DMS153 treated with DMSO at 0.1 percent for 48 hours (cell line): ENCODE data around the gene SPRN.

Source experiments
- DNase-seq: peaks from one replicate; lab custom pipeline; 2025; ENCODE audit not compliant: unreplicated experiment; lab: John Stamatoyannopoulos, UW

SPRN gene

GRCh38 chr10:133411523-133412380, 12.7 kb downstream of the SPRN start:
- DNase-seq, result no peak

- DNase-seq, result no peak
Observed at GRCh38 chr10:133405844-133406527, 18.4 kb downstream of the SPRN start.

- DNase-seq, result no peak
Observed at GRCh38 chr10:133405272-133405671, 19.2 kb downstream of the SPRN start.

GRCh38 chr10:133403784-133404183, 20.6 kb downstream of the SPRN start:
- no peak for DNase-seq

- no peak for DNase-seq
Observed at GRCh38 chr10:133403359-133403758, 21.1 kb downstream of the SPRN start.

GRCh38 chr10:133401981-133402725, 22.3 kb downstream of the SPRN start:
- no peak for DNase-seq

- DNase-seq, result no peak
Observed at GRCh38 chr10:133401500-133401899, 22.9 kb downstream of the SPRN start.

- no peak for DNase-seq
Observed at GRCh38 chr10:133400624-133401424, 23.6 kb downstream of the SPRN start.

- DNase-seq, result no peak
Observed at GRCh38 chr10:133399123-133399601, 25.3 kb downstream of the SPRN start.

GRCh38 chr10:133397938-133398337, 26.5 kb downstream of the SPRN start:
- no peak for DNase-seq

GRCh38 chr10:133396035-133396624, 28.3 kb downstream of the SPRN start:
- no peak for DNase-seq

- DNase-seq, result no peak
Observed at GRCh38 chr10:133394801-133395221, 29.6 kb downstream of the SPRN start.

- DNase-seq, result peak; percentile 76
Observed at GRCh38 chr10:133394064-133394663, 30.3 kb downstream of the SPRN start, which contains the start of gene MTG1. MTG1 (plus strand) TSS chr10:133394157; CDS start chr10:133394221, 64 bp downstream.

- no peak for DNase-seq
Observed at GRCh38 chr10:133393401-133394063, 30.9 kb downstream of the SPRN start.

- DNase-seq, result no peak
Observed at GRCh38 chr10:133391761-133392518, 32.5 kb downstream of the SPRN start.

- DNase-seq, result no peak
Observed at GRCh38 chr10:133391249-133391635, 33.2 kb downstream of the SPRN start.

- DNase-seq, result no peak
Observed at GRCh38 chr10:133390597-133391248, 33.7 kb downstream of the SPRN start.
